Forelimb muscle (tissue), 1 donor: ENCODE data around the gene CYP3A7. TPM values are rescaled to one million over a fixed set of nuclear protein-coding genes. Genes with fewer than 3 reads are reported as not detected.
"Not testable (repeated sequence)": the region's sequence is repeated elsewhere in the genome, so short reads cannot be mapped to it uniquely, and the experiment has no call there.

ENCODE experiments used
- DNase-seq: peaks from one replicate; pipeline ENCODE4 v3.0.0-alpha.2; 2013; ENCODE audit warnings: low read depth
- polyA plus RNA-seq: library from polyadenylated mRNA; unstranded; fragments of 120-200 nt; gene quantifications from one replicate; pipeline ENCODE4 v1.2.1, GENCODE V29; 2013; ENCODE audit not compliant: insufficient read length

The CYP3A7 gene
- polyA plus RNA-seq = 0.24 TPM

DNA sequence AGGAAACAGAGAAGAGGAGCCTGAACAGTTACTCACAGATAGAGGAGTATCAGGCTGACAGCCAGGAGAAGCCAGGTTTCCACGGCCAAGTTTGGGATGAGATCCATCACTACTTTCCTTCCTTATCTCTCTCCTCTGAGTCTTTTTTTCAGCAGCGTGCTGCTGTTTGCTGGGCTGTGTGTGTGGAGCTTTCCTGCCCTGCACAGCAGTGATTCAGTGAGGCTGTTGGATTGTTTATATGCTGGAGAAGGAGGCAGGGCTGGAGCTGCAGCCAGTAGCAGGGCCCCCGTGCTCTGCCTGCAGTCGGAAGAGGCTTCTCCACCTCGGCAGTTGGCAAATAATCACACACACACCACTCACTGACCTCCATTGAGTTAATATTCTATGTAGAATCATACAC lies at the start of gene CYP3A7:
Gene CYP3A7, minus strand, starts transcription at position 210 of the 400 bp plus-strand sequence. Its CDS starts 103 bp downstream, at position 107.
- DNase-seq = no peak

DNA sequence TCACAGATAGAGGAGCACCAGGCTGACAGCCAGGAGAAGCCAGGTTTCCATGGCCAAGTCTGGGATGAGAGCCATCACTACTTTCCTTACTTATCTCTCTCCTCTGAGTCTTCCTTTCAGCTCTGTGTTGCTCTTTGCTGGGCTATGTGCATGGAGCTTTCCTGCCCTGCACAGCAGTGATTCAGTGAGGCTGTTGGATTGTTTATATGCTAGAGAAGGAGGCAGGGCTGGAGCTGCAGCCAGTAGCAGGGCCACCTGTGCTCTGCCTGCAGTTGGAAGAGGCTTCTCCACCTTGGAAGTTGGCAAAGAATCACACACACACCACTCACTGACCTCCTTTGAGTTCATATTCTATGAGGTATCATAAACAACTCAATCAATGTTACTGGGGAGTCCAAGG lies 49.0 kb upstream of the CYP3A7 start, which contains the start of gene CYP3A4:
Gene CYP3A4, minus strand, starts transcription at position 178 of the 400 bp plus-strand sequence. Its CDS starts 103 bp downstream, at position 75.
- DNase-seq = no peak

DNA sequence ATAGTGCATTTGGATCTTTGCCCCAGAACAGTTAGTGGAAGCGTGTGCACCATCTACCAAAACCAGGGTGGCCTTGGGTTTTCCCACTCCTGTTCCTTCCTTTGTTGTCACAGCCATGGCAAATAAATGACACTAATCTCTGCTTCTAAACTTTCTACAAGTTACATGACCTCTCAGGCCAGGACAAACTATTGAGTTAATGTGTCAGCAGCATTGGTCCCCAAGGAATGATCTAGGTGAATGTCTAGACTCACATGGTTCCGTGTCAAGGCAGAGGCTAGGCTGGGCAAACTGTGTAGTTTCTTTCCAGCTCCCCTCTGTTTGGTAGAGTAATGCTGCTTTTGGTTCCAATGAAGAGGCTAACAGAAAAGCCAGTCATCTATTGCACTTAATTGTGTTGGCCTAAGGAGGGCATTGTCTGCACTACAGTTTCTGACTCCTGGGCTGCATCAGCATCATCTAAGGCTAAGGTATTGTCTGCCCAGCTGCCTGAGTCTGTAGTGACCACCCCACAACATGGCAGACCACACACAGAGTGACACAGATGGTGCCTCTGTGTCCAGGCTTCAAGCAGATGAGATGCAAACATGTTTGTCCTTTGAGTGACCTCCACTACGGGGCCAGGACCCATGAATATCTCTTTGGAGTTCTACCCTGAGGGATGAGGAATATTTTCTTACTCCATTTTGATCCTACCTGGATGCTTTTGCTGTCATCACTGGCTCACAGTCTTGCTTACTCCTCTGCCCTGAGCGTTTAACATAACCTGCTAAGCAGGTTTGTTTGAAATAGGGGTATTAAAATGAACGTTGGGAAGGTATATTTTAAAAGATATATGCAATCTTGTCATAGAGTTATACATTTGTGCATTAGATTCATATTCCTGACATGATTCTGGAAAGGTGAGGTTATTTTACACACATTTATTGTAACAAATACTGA lies 47.3 kb upstream of the CYP3A7 start:
- DNase-seq = no peak

DNA sequence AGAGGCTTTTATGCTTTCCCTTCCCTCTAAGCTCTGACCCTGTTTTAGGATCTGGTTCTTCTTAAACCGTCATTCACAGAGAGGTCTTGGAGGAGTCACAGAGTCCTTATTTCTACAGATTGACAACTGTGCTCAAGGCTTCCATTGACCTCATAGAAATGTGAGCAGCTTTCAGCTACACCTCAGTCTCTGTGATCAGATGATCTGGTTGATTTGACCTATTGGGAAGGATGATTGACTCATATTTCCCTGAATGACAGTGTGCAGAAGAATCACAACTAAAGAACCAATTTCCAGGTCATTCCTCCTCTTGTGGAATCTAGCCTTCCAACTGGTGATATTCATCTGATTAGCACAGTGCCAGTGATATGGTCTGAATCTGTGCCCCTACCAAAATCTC lies 45.6 kb upstream of the CYP3A7 start:
- DNase-seq = no peak

DNA sequence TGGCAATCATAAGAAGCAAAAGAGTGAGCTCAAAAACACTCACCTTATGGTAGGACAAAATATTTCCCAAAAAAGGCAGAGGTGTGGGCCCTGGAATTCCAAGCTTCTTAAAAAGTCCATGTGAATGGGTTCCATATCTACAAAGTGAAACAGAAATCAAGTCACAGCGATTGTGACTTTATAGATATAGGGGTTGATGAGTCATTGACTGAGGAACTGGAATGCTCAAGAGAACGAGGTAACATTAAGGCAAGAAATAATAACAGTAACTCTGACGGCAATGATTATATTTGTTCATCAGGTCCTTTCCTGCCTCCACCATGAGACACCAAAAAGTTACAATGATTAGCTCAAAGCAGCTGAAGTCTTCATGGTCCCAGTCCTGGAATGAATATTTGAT lies 45.0 kb upstream of the CYP3A7 start:
- no peak for DNase-seq

DNA sequence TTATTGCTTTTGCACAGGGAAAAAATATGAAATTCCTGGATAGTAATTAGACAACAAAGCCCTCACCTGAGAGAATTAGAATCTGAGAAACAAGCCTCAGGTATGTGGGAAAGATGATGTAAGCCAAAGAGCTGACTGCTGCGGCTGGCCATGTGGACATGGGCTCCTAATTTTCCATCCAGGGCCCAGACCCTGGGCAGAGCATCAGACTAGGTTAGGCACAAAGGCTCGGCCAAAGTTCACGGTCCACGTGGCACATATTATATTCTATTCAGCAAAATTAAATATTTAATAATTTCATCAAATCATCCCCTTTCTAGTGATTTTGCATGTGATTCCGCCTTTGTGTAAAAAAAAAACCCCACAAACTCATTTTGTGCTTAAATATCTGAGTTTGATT lies 43.9 kb upstream of the CYP3A7 start:
- DNase-seq = no peak

DNA sequence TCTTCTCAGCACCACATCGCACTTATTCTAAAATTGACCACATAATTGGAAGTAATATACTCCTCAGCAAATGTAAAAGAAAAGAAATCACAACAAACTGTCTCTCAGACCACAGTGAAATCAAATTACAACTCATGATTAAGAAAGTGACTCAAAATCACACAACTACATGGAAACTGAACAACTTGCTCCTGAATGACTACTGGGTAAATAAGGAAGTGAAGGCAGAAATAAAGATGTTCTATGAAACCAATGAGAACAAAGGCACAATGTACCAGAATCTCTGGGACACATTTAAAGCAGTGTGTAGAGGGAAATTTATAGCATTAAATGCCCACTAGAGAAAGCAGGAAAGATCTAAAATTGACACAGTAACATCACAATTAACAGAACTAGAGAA lies 38.4 kb upstream of the CYP3A7 start:
- DNase-seq = not testable (repeated sequence)

DNA sequence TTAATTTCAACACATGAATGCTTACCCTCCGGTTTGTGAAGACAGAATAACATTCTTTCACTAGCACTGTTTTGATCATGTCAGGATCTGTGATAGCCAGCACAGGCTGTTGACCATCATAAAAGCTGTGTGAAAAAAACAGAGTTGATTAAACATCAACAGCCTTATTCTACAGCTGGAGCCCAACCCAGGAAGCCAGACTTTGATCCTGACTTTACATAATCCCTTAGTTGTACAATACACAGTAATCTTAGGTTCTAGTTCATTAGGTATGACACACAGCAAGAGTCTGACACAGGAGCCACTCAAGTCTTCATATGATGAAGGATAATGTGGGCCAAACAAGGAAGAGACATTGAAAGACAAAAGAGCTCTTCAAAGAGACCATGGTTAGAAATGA lies 37.6 kb upstream of the CYP3A7 start:
- DNase-seq = no peak

DNA sequence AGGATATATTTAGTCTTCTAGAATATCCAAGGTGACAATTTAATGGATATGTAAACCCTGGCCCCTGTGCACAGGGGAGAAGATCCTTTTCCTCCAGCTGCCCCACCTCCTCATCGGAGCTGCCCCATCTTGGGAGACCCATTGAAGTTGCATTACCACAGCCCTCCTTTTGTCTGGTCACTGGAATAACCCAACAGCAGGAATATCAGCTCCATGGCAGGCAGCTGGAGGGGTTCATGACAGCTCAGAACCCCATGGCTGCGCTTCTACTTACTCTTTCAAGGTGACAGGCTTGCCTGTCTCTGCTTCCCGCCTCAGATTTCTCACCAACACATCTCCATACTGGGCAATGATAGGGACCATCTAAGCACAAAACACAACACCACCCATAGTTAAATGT lies 34.5 kb upstream of the CYP3A7 start:
- DNase-seq = not testable (repeated sequence)

DNA sequence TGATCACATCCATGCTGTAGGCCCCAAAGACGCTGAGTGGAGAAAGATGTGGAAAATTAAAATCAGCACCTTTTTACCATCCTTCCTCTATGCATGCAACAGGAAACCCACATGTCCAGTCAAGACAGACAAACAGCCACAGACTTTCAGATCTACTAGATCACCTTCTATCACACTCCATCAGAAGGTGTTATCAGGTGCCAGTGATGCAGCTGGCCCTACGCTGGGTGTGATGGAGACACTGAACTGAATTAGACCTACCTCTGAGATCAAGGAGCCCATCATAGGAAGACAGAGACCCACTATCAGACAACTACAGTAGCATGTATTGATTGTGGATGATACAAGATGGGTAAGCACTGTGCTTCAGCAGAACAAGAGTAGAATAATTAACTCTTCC lies 33.5 kb upstream of the CYP3A7 start:
- DNase-seq = no peak

DNA sequence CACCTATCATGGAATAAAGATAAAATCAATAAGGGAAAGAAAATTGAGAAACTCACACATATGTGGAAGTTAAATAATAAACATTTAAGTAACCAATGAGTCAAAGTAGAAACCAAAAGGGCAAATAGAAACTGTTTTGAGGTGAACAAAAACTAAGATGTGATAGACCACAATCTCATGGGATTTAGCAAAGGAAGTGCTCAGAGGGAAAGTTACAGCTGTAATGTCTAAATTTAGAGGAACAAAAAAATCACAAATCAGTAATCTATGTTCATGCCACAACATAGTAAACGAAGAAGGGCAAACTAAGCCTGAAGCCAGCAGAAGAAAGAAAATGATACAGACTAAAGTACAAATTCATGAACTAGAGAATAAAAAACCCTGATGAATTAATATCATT lies 32.7 kb upstream of the CYP3A7 start:
- DNase-seq = no peak

DNA sequence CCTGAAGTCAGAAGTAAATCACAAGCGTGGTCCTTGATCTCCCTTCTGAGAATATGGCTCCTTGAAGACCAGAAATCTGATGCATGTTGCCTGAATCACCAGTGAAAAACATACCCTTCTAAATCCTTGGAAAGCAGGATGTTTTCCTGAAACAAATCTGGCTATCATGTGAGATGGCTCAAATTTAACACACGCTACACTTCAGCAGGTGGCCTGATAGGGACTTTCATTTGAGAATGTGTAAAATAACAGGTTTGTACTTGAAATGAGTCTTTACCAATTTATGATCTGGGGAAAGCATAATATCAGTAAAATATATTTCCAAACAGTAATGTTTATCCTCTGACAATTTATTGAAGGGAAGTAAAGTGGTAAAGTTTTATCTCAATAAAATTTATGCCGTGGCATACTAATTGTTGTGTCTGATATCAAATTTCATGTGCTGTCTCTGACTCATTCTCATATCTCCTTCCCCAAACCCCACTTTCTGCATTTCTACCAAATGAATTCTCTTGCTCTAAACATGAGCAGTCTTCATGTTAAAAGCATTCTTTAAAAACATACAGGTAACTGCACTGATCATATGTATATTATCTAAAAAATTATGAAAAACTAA lies 31.6 kb upstream of the CYP3A7 start:
- no peak for DNase-seq

DNA sequence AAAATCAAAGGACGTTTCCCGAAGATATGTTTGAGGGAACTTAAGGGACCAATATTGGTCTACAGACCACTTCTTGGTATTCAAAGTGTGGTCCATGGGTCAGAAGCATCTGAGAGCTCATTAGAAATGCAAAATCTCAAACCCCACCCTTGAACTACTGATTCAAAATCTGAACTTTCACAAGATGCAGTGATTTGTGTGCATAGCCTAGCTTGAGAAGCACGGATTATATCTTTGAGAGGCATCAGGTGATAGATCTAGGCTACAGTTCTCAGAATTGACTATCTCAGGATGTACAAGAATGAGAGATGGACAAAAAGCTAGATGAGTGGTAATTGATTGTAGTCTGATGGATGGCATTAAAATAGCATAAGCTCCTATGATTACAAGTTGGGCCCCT lies 29.5 kb upstream of the CYP3A7 start:
- no peak for DNase-seq

DNA sequence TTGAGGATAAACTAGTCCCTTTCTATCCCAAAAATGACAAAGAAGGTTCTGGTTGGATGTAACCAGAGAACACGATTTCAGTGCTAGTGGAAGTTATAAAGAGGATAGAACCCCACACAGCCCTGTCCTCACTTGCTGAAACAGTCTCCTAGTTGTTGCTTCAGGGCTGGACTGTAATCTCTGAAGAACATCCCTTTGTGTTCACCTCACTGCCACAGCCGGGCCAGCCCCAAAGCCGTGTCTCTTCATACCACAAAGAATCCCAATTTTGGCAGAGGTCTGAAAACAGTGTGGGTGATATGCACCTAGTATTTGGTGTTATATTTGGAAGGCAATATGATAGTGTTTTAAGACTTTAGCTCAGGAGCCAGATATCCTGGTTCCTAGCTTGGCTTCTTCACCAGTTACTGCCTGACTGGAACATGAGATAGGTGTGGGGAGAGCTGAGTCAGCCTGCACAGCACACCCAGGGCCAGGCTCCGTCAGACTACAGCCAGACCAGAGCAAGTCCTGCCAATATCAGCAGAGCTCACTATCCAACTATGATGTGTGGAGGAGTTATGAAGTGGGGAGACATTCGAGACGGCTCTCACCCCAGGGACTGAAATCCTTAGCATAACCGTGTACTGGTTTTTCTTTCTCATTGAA lies 27.8 kb upstream of the CYP3A7 start:
- DNase-seq = no peak

DNA sequence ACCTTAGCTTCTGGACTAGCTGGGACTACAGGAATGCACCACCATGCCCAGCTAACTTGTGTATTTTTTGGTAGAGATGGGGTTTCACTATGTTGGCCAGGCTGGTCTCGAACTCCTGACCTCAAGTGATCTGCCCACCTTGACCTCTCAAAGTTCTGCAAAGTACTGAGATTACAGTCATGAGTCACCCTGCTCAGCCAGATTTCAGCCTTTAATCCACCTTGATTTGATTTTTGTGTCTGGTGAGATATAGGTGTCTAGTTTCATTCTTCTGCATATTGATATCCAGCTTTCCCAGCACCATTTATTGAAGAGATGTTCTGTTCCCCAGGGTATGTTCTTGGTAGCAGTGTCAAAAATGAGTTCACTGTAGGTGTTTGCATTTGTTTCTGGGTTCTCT lies 20.1 kb upstream of the CYP3A7 start:
- DNase-seq = no peak

DNA sequence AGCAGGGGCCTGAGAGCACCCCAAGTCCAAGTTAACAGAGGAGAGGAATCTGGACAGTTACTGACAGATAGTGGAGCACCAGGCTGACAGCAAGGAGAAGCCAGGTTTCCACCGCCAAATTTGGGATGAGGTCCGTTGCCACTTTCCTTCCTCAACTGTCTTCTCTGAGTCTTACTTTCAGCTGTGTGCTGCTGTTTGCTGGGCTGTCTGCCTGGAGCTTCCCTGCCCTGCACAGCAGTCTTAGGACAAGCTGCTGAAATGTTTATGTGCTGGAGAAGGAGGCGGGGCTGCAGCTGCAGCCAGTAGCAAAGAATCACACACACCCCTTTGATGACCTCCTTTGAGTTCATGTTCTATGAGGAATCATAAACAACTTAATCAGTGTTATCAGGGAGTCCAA lies 17.4 kb upstream of the CYP3A7 start:
- no peak for DNase-seq

DNA sequence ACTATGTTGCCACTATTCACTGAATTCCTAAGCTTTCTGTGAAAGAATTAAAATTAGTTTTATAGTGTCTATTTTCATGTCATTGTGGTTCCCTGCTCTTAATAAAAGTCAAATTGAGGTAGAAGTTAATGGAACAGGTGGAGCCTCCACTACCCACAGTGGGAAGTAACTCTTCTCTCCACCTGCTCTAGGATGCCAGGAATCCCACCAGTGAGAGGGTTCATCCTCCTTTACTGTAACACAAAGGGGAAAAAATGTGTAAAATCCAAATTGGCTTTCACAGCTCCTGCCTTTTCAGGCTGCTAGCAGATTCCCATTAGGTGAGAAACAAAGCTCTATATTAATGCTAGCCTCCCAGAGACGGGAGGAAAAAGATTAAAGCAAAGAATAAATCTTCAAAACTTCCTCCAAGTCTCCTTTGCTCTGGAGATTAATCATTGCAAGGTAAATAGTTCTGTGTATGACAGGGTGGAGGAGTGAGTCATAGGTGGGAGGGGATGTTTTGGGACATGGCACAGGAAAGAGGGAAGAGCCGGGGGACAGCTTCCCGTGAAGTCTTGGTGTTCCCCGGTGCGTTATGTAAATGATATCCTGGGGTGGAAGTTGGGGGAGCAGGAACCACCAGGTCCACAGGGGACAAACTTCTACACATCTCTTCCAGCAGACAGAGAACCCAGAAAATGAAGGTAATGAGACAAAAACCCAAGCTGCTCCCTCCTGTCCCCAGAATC lies 16.5 kb upstream of the CYP3A7 start:
- DNase-seq = not testable (repeated sequence)

DNA sequence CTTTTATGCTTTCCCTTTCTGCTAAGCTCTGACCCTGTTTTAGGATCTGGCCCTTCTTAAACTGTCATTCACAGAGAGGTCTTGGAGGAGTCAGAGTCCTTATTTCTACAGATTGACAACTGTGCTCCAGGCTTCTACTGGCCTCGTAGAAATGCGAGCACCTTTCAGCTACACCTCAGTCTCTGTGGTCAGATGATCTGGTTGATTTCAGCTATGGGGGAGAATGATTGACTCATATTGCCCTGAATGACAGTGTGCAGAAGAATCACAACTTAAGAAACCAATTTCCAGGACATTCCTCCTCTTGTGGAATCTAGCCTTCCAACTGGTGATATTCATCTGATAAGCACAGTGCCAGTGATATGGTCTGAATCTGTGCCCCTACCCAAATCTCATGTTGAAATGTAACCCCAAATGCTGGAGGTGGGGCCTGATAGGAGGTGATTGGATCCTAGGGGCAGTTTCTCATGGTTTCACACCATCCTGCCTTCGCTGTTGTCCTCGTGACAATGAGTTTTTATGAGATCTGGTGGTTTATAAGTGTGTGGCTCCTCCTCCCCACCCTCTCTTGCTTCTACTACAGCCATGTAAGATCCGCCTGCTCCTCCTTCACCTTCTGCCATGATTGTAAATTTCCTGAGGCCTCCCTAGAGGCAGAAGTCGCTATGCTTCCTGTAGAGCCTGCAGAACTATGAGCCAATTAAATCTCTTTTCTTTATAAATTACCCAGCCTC lies 14.0 kb upstream of the CYP3A7 start:
- DNase-seq = no peak

DNA sequence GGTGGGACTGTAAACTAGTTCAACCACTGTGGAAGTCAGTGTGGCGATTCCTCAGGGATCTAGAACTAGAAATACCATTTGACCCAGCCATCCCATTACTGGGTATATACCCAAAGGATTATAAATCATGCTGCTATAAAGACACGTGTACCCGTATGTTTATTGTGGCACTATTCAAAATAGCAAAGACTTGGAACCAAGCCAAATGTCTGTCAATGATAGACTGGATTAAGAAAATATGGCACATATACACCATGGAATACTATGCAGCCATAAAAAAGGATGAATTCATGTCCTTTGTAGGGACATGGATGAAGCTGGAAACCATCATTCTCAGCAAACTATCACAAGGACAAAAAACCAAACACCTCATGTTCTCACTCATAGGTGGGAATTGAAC lies 11.9 kb upstream of the CYP3A7 start:
- not testable (repeated sequence) for DNase-seq

DNA sequence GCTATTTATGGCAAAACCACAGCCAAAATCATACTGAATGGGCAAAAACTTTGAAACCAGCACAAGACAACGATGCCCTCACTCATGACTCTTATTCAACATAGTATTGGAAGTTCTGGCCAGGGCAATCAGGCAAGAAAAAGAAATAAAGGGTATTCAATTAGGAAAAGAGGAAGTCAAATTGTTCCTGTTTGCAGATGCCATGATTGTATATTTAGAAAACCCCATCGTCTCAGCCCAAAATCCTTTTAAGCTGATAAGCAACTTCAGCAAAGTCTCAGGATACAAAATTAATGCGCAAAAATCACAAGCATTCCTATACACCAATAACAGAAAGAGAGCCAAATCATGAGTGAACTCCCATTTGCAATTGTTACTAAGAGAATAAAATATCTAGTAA lies 10.4 kb upstream of the CYP3A7 start:
- DNase-seq = not testable (repeated sequence)
